DOHH2 (cell line): Measurements from ENCODE around the gene PRDM11.

Source experiments
- H3F3A ChIP-seq: fragments of 200-600 bp; sonication (generic), shearing (Covaris generic); 2 replicates; pipeline ENCODE4 v1.6.0; 2016; ENCODE audit warnings: antibody characterized with exemption, mild to moderate bottlenecking; ENCODE audit not compliant: control insufficient read depth, insufficient read depth
- H3K27ac ChIP-seq: fragments of 200-600 bp; sonication (generic); 2 replicates; pipeline ENCODE4 v1.5.1; 2014; ENCODE audit warnings: low read depth, mild to moderate bottlenecking, low read length, moderate library complexity
- H3K27me3 ChIP-seq: fragments of 200-600 bp; sonication (generic); 2 replicates; pipeline ENCODE4 v1.6.1; 2014; ENCODE audit warnings: mild to moderate bottlenecking, low read length, mixed read lengths; ENCODE audit not compliant: control insufficient read depth
- H3K36me3 ChIP-seq: fragments of 200-600 bp; sonication (generic); 2 replicates; pipeline ENCODE4 v1.6.1; 2014; ENCODE audit warnings: mild to moderate bottlenecking, low read length, moderate library complexity, mixed read lengths; ENCODE audit not compliant: control insufficient read depth
- H3K4me1 ChIP-seq: fragments of 200-600 bp; sonication (generic); 2 replicates; pipeline ENCODE4 v1.6.1; 2014; ENCODE audit warnings: mild to moderate bottlenecking, low read length, mixed read lengths; ENCODE audit not compliant: control insufficient read depth
- H3K4me2 ChIP-seq: fragments of 200-600 bp; sonication (generic); 2 replicates; pipeline ENCODE4 v1.6.0; 2014; ENCODE audit warnings: mild to moderate bottlenecking, low read length, moderate library complexity
- H3K4me3 ChIP-seq: fragments of 200-600 bp; sonication (generic); 2 replicates; pipeline ENCODE4 v1.5.1; 2014; ENCODE audit warnings: mild to moderate bottlenecking, low read length, mixed read lengths
- H3K79me2 ChIP-seq: fragments of 200-600 bp; sonication (generic); 2 replicates; pipeline ENCODE4 v1.6.1; 2014; ENCODE audit warnings: mild to moderate bottlenecking, low read length, mixed read lengths; ENCODE audit not compliant: control insufficient read depth
- H3K9me2 ChIP-seq: fragments of 200-600 bp; sonication (generic); replicated peaks from 2 replicates; pipeline ENCODE4 v1.6.1; 2014; ENCODE audit warnings: mild to moderate bottlenecking, low read length, mixed read lengths; ENCODE audit not compliant: control insufficient read depth
- H3K9me3 ChIP-seq: fragments of 200-600 bp; sonication (generic); 2 replicates; pipeline ENCODE4 v1.6.1; 2014; ENCODE audit warnings: antibody characterized with exemption, low read length, mixed read lengths; ENCODE audit not compliant: control insufficient read depth, insufficient read depth
- H4K20me1 ChIP-seq: fragments of 200-600 bp; sonication (generic); 2 replicates; pipeline ENCODE4 v1.6.0; 2014; ENCODE audit warnings: low read depth, mild to moderate bottlenecking, antibody characterized with exemption, low read length, moderate library complexity; ENCODE audit not compliant: control insufficient read depth, insufficient read depth
- EZH2phosphoT487 ChIP-seq: fragments of 200-600 bp; sonication (generic); IDR thresholded peaks from 2 replicates; pipeline ENCODE4 v1.6.1; 2017; ENCODE audit warnings: borderline replicate concordance, mild to moderate bottlenecking, antibody characterized with exemption, low read length, moderate library complexity, mixed read lengths
- TF ChIP-seq, protein P1 (sequence below): fragments of 200-600 bp; sonication (generic); IDR thresholded peaks from one replicate; pipeline ENCODE4 v1.5.1; 2014; ENCODE audit warnings: antibody characterized with exemption, mild to moderate bottlenecking, low read depth, low read length; ENCODE audit not compliant: poor library complexity, severe bottlenecking

Gene PRDM11

DNA sequence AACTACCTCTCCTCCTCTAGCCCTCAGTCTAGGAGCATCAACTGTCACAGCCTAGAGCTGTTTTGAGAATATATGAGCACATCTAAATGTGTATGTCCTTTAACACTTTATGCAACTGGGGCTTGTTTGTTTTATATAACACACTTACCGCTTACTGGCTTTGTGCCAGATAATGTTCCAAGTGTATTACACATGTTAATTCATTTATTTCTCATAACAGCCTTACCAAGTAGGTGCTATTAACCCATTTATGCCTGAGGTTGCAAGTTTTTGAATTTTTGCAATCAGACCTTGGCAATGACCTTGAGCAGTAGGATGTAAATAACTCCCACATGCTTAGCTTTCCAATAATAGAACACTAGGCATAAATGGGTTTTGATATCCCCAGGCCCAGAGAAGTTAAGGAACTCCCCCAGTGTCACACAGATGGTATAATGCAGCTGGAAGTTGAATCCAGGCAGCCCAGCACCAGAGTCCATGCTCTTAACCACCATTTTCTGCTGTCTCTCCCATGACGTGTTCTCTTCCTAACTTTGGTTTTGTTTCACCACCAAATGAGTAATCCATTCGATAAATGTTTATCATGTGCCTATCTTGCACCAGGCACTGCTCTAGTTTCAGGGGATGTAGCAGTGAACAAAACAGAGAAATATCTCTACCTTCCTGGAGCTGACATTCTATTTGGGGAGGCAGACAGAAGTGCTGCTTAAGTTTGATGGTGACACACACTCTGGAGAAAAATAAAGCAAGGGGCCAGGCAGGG, 23.1 kb downstream of the PRDM11 start:
- no peak overlapping the region for H3K27ac ChIP-seq
- no peaks in the 10 kb centered on the region for H3K9me2 ChIP-seq
- no peaks in the 10 kb centered on the region for H3K36me3 ChIP-seq
- no peak overlapping the region for H3K4me3 ChIP-seq
- no peak overlapping the region for H3K4me2 ChIP-seq
- TF ChIP-seq, protein P1, sequence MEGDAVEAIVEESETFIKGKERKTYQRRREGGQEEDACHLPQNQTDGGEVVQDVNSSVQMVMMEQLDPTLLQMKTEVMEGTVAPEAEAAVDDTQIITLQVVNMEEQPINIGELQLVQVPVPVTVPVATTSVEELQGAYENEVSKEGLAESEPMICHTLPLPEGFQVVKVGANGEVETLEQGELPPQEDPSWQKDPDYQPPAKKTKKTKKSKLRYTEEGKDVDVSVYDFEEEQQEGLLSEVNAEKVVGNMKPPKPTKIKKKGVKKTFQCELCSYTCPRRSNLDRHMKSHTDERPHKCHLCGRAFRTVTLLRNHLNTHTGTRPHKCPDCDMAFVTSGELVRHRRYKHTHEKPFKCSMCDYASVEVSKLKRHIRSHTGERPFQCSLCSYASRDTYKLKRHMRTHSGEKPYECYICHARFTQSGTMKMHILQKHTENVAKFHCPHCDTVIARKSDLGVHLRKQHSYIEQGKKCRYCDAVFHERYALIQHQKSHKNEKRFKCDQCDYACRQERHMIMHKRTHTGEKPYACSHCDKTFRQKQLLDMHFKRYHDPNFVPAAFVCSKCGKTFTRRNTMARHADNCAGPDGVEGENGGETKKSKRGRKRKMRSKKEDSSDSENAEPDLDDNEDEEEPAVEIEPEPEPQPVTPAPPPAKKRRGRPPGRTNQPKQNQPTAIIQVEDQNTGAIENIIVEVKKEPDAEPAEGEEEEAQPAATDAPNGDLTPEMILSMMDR = no peak
- TF ChIP-seq EZH2phosphoT487 = no peak
- H3K4me1 ChIP-seq = no peaks in the 10 kb centered on the region
- no peaks in the 10 kb centered on the region for H3K79me2 ChIP-seq
- H3F3A ChIP-seq = no peaks in the 10 kb centered on the region
- H3K9me3 ChIP-seq = no peaks in the 10 kb centered on the region
- H4K20me1 ChIP-seq = peaks cover 8% of the 10 kb centered on the region; the same call in 1 of the 2 replicates
- H3K27me3 ChIP-seq = no peaks in the 10 kb centered on the region

- H3K9me2 ChIP-seq = no peaks in the 10 kb centered on the region
- H3K4me3 ChIP-seq = no peak overlapping the region
- no peaks in the 10 kb centered on the region for H3F3A ChIP-seq
- peaks cover 6% of the 10 kb centered on the region; the same call in 1 of the 2 replicates for H4K20me1 ChIP-seq
- H3K27ac ChIP-seq = no peak overlapping the region
- H3K27me3 ChIP-seq = no peaks in the 10 kb centered on the region
- no peaks in the 10 kb centered on the region for H3K4me1 ChIP-seq
- TF ChIP-seq, protein P1 = no peak
- TF ChIP-seq EZH2phosphoT487 = no peak
- no peaks in the 10 kb centered on the region for H3K9me3 ChIP-seq
- no peaks in the 10 kb centered on the region for H3K79me2 ChIP-seq
- H3K36me3 ChIP-seq = no peaks in the 10 kb centered on the region
- no peak overlapping the region for H3K4me2 ChIP-seq
Observed at GRCh38 chr11:45170484-45170883, 24.0 kb downstream of the PRDM11 start.

GRCh38 chr11:45171550-45171949, 25.1 kb downstream of the PRDM11 start:
- no peaks in the 10 kb centered on the region for H3F3A ChIP-seq
- H3K27me3 ChIP-seq = no peaks in the 10 kb centered on the region
- no peaks in the 10 kb centered on the region for H3K36me3 ChIP-seq
- H3K79me2 ChIP-seq = no peaks in the 10 kb centered on the region
- TF ChIP-seq EZH2phosphoT487 = no peak
- TF ChIP-seq, protein P1 = no peak
- no peak overlapping the region for H3K4me2 ChIP-seq
- H4K20me1 ChIP-seq = peaks cover 6% of the 10 kb centered on the region; the same call in 1 of the 2 replicates
- no peaks in the 10 kb centered on the region for H3K9me3 ChIP-seq
- no peaks in the 10 kb centered on the region for H3K9me2 ChIP-seq
- no peaks in the 10 kb centered on the region for H3K4me1 ChIP-seq
- no peak overlapping the region for H3K27ac ChIP-seq
- no peak overlapping the region for H3K4me3 ChIP-seq
